Measurements from ENCODE around the gene RASA2.
"Not testable (repeated sequence)": the region's sequence is repeated elsewhere in the genome, so short reads cannot be mapped to it uniquely, and the experiment has no call there.

The RASA2 gene

GRCh38 chr3:141493184-141493583 is 6.4 kb downstream of the RASA2 start:
- DNase-seq (ENCODE audit: low read depth, low spot score): no peak

- DNase-seq (ENCODE audit: low read depth, low spot score): not testable (repeated sequence)
Observed at GRCh38 chr3:141497589-141497988, 10.8 kb downstream of the RASA2 start.

- no peak for DNase-seq (ENCODE audit: low read depth, low spot score)
Observed at GRCh38 chr3:141498598-141499223, 11.9 kb downstream of the RASA2 start.

- DNase-seq (ENCODE audit: low read depth, low spot score): no peak
Observed at GRCh38 chr3:141499284-141499683, 12.5 kb downstream of the RASA2 start.

GRCh38 chr3:141499965-141500364 is 13.1 kb downstream of the RASA2 start:
- no peak for DNase-seq (ENCODE audit: low read depth, low spot score)

GRCh38 chr3:141500397-141500796 is 13.6 kb downstream of the RASA2 start:
- DNase-seq (ENCODE audit: low read depth, low spot score): no peak

- no peak for DNase-seq (ENCODE audit: low read depth, low spot score)
Observed at GRCh38 chr3:141505166-141505565, 18.3 kb downstream of the RASA2 start.

- no peak for DNase-seq (ENCODE audit: low read depth, low spot score)
Observed at GRCh38 chr3:141506071-141506470, 19.2 kb downstream of the RASA2 start.

GRCh38 chr3:141507392-141508066 is 20.7 kb downstream of the RASA2 start:
- no peak for DNase-seq (ENCODE audit: low read depth, low spot score)

- DNase-seq (ENCODE audit: low read depth, low spot score): no peak
Observed at GRCh38 chr3:141508067-141508436, 21.2 kb downstream of the RASA2 start.

- DNase-seq (ENCODE audit: low read depth, low spot score): no peak
Observed at GRCh38 chr3:141511361-141511760, 24.5 kb downstream of the RASA2 start.

GRCh38 chr3:141514382-141514781 is 27.6 kb downstream of the RASA2 start:
- no peak for DNase-seq (ENCODE audit: low read depth, low spot score)

- no peak for DNase-seq (ENCODE audit: low read depth, low spot score)
Observed at GRCh38 chr3:141519587-141519986, 32.8 kb downstream of the RASA2 start.

GRCh38 chr3:141521781-141522180 is 35.0 kb downstream of the RASA2 start:
- DNase-seq (ENCODE audit: low read depth, low spot score): no peak

- DNase-seq (ENCODE audit: low read depth, low spot score): no peak
Observed at GRCh38 chr3:141523615-141524375, 37.0 kb downstream of the RASA2 start.

- DNase-seq (ENCODE audit: low read depth, low spot score): no peak
Observed at GRCh38 chr3:141524988-141525387, 38.2 kb downstream of the RASA2 start.

- DNase-seq (ENCODE audit: low read depth, low spot score): no peak
Observed at GRCh38 chr3:141525814-141526213, 39.0 kb downstream of the RASA2 start.

- DNase-seq (ENCODE audit: low read depth, low spot score): no peak
Observed at GRCh38 chr3:141526709-141527108, 39.9 kb downstream of the RASA2 start.

- no peak for DNase-seq (ENCODE audit: low read depth, low spot score)
Observed at GRCh38 chr3:141528800-141529199, 42.0 kb downstream of the RASA2 start.

GRCh38 chr3:141529256-141529655 is 42.4 kb downstream of the RASA2 start:
- no peak for DNase-seq (ENCODE audit: low read depth, low spot score)

- no peak for DNase-seq (ENCODE audit: low read depth, low spot score)
Observed at GRCh38 chr3:141529717-141530414, 43.0 kb downstream of the RASA2 start.

- peak; percentile 16 for DNase-seq (ENCODE audit: low read depth, low spot score)
Observed at GRCh38 chr3:141530415-141530768, 43.6 kb downstream of the RASA2 start.
